ENCODE measurements around the gene EXOSC9. TPM values are rescaled to one million over a fixed set of nuclear protein-coding genes. Genes with fewer than 3 reads are reported as not detected.

Gene EXOSC9
- polyA plus RNA-seq, 6 donors from 2014 or later: 12.0 to 45.3 (median 40.1) TPM

GRCh38 chr4:121861426-121861825, 60.3 kb downstream of the EXOSC9 start:
- ATAC-seq (ENCODE audit: low read depth in 2 of 2): no peak
- H3K27me3 Mint-ChIP-seq: no peaks in the 10 kb centered on the region
- H3K36me3 Mint-ChIP-seq: peaks cover 0 to 6% of the 10 kb centered on the region in 2 donors
- H3K4me1 Mint-ChIP-seq: no peaks in the 10 kb centered on the region
- H3K4me3 Mint-ChIP-seq: no peak overlapping the region
- H3K9me3 Mint-ChIP-seq: no peaks in the 10 kb centered on the region
- DNase-seq: no peak
- H3K27ac Mint-ChIP-seq: no peak overlapping the region

GRCh38 chr4:121863799-121864198, 62.7 kb downstream of the EXOSC9 start:
- no peak for ATAC-seq (ENCODE audit: low read depth in 2 of 2)
- Mint-ChIP-seq H3K36me3 (peaks cover 0 to 13% of the 10 kb centered on the region in 2 donors), H3K27me3 (no peaks in the 10 kb centered on the region), H3K4me3 (no peak overlapping the region), H3K4me1 (peaks cover 2% of the 10 kb centered on the region in 3 donors), H3K9me3 (peaks cover 0 to 1% (median 0%) of the 10 kb centered on the region in 7 donors), H3K27ac (no peak overlapping the region)
- no peak for DNase-seq

Other genes starting within 250 kb of the EXOSC9 start
- gene ANXA5, start 104.3 kb upstream of the EXOSC9 start, polyA plus RNA-seq (ENCODE audit: low read depth in 6 of 6): 100 to 1,000 TPM; 101 to 219 (median 118) TPM
- not detected for gene SMIM43, start 36.2 kb upstream of the EXOSC9 start, polyA plus RNA-seq (ENCODE audit: low read depth in 6 of 6)
- under 1 TPM in 3 of 6 donors, not detected in 3; 0.08 to 0.31 (median 0.13) TPM for gene CCNA2, start 22.6 kb downstream of the EXOSC9 start, polyA plus RNA-seq (ENCODE audit: low read depth in 6 of 6)
- 1 to 10 TPM; 2.0 to 9.5 (median 5.1) TPM for gene BBS7, start 69.2 kb downstream of the EXOSC9 start, polyA plus RNA-seq (ENCODE audit: low read depth in 6 of 6)
- gene TRPC3, start 150.7 kb downstream of the EXOSC9 start, polyA plus RNA-seq (ENCODE audit: low read depth in 6 of 6): not detected